HL-60/S4 (cell line): ENCODE results near the gene PDPK1.
"Not testable (repeated sequence)": the region's sequence is repeated elsewhere in the genome, so short reads cannot be mapped to it uniquely, and the experiment has no call there.

Experiments
- in situ Hi-C: fragments of 300-500 bp; cut with MboI; formaldehyde crosslinking; loops from 2 replicates; pipeline ENCODE4 v1.14.3; 2022; ENCODE audit warnings: low sequenced_read_pairs

PDPK1 gene

DNA sequence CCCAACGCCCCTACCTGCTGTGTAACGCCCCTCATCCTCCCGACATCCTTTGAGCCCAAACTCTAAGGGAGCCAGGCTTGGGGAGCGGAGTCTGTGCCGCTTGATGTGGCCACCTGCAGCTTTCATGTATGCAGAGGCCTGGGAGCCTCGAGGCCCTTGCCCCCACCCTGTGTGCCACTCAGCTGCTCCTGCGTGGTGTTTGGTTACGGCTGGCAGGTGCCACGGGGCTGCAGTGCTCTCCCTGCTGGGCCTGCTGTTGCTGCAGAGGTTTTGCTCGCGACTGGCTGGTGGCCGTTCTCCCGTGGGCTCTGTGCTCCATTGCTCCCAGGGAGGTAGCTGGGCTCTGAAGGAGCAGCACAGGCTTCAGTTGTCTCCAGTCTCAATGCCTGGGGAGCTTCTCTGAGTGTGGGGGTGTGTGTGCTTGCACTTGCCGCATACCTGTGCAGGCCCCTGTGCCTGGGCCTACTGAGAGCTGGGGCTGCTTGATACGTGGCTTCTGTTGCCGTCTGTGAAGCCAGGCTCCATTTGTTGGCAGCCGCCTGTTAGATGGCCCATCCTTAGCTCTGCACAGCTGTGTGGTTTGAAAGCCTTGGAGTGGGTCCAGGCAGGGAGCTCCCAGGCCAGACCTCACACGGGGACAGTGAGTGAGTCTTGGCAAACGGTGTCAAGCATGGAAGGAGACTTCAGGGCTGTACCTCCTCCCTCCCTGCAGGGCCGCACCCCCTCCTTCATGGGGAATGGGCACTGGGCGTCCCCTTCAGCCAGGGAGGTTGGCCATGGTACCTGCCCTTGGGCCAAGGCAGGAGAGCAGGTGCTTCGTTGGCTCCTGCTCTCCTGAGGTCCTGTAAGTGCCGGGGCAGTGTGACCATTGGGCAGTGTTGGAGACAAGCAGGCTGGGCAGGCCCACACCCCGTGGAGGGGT is 47.2 kb downstream of the PDPK1 start:
- in situ Hi-C loops: no loop called here

DNA sequence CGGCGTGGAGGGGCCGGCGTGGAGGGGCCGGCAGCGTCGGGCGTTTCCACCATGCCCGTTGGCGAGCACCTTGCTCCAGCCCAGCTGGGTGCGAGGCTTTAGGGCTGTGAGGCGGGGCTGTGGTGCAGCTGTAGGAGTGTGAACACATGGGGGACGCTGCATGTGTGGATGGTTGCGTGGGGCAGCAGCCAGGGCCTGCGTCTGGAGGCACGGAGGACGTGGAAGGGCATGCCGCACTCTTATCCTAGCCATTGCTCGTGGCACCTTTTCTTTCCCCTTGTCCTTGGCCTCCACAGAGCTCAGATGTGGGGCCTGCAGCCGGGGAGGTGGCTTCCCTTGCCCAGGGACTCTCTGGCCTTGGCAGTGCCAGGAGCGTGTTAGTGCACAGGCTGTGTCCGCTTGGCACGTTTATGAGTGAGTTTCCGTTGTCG is 47.8 kb downstream of the PDPK1 start:
- in situ Hi-C loops: no loop called here

DNA sequence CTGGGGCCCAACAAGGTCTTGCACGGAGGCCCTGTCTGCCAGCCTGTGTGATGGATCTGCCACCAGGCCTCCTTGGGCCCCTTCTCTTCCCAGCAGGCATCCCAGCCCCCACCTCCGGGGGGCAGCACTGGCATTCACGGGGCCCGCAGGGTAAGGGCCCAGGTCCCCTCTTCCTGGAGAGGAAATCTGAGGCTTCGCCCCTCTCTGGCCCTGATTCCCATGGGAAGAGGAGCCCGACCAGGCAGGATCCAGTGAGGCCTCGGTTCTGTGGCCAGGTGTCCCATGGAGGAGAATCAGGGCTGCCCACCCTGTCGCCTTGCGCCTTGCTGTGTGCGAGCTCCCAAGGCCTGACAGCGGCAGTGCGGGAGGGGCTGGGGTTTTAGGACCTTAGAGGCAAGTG is 48.4 kb downstream of the PDPK1 start:
- in situ Hi-C loops: no loop called here

DNA sequence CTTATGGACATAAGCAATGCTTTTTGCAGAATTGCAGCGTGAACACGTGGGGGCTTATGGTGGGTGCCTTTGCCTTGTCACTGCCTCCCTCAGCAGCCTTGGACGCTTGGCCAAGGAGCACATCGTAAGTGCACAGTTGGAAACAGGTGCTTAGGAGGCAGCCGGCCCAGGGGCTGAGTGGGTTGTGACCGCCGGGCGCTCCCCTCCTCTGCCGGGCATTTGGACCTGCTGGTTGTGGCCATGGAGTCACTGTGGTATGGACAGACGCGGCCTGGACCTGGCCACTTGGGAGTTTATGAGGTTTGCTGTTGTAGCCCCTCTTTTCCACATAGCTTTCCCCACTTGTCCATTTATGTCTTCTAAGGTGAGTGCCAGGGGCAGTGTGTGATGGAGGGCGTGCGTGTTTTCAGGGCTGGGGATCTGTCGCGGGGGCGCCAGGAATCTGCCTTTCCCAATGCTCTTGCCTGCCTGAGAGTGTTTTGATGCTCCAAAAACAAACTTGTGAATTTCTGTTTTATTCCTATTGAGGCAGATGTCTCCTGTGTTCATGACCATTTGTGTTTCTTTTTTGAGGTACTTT is 49.2 kb downstream of the PDPK1 start:
- in situ Hi-C loops: no loop called here

DNA sequence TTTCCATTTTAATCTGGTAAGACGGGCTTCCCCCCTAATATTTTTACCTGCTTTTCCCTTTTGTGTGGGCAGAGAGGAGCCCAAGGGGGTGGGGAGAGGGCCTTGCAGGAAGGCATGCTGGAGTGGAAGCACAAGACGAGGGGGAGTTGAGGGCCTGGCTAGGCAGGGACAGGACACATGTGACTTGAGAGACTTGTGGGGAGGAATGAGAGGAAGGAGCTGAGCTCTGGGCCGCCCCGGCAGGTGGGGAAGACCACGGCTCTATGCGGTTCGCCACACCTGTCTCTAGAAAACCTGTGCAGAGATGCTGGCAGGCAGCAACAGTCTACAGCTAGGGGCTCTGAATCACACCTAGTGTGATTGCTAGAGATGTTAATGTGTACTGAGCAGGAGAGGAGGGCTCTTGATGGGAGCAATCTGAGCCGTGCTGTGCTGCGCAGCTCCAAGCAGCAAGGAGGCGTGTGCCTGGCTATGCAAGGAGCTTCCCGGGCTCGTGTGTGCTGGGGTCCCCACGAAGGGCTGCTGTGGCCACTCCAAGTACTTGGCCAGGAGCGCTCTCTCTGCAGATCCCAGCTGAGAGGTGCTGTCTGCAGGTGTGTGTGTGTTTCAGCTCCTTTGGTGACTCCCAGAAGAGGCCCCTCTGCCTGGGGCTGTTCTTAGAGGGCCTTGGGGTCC is 50.2 kb downstream of the PDPK1 start:
- in situ Hi-C loops: no loop called here

DNA sequence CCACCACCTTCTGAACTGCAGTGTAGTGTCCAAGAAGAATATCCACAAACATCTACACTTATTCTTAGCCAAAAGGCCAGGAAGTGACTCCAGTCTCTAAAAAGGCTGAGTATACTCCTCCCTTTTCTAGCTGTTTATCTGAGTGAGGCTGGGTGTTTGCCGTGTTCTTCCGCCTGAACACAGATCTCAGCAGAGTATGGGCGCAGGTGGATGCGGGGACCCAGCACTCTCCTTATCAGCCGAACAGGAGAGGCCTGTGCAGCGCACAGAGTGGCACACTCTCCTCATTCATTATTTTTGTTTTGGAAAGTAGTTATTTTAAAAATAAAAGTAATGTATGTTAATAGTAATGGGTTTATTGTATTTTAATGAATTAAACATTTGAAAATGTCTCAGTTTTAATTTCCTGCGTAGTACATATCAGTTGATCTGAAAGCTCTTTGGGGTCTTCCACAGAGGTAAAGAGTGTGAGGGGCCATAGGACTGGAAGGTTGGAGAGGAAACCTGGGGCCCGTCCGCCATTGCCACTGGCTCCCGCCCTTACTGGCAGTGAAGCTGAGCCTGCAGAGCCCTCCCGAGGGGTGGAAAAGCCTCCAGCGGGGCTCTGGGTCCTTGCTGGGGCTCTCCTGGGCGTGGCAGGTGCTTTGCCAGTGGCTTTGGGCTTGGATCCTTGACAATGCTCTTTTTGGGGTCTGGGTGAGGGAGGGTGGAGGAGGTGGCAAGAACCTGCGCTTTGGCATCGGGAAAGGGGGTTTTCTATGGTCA is 53.8 kb downstream of the PDPK1 start:
- in situ Hi-C loops: no loop called here

DNA sequence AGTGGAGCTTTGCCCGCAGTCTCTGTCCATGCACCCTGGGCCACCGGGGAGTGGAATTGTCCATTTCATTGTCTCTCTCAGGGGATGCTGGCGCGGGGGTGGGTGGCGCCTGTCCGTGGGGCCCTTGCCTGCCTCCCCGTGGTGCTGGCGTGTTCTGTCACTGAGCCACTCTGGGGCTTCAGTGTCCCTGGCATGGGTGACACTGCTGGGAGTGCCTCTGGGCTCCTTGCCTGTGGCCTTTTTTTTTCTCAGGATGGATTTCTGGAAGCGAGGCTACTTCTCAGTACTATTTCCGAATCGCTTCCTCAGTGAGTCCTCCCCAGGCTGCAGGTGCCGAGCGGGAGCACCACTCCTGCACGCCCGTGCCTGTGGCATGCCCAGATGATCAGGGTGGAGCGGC is 55.0 kb downstream of the PDPK1 start:
- in situ Hi-C loops: no loop called here

DNA sequence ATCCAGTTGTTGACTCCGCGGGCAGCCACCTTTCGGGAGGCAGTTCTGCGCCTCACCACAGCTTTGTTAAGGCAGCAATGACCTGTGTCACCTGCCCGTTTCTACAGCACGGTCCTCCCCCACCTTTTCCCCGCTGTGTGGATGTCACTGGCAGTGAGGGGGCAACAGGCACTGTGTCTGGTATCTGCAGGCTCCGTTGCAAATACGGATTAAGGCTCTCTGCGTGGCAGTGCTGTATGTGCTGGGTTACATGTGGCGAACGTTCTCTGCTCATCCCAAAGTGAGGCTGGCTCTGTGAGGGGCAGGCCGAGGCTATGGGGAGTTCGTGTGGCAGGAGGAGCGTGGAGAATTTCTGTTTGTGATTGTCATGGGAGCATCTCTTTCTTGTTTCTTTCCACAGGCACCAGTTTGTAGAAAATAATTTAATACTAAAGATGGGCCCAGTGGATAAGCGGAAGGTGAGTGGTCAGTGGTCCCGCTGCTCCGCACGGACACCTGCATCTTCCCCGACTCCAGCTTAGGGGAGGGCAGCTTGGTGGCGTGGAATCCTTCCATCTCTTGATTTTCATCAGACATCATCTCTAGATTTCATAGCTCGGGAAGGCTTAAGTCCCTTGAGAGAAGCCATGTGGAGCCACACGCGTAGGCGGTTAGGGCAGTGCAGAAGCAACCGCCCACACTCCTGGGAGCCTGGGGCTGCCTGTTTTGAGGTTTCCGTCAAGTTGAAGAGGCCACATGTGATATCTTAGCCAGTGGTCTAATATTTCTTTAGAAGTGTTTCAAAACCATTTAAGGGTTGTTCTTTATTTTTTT is 57.8 kb downstream of the PDPK1 start:
- in situ Hi-C loops: no loop called here

DNA sequence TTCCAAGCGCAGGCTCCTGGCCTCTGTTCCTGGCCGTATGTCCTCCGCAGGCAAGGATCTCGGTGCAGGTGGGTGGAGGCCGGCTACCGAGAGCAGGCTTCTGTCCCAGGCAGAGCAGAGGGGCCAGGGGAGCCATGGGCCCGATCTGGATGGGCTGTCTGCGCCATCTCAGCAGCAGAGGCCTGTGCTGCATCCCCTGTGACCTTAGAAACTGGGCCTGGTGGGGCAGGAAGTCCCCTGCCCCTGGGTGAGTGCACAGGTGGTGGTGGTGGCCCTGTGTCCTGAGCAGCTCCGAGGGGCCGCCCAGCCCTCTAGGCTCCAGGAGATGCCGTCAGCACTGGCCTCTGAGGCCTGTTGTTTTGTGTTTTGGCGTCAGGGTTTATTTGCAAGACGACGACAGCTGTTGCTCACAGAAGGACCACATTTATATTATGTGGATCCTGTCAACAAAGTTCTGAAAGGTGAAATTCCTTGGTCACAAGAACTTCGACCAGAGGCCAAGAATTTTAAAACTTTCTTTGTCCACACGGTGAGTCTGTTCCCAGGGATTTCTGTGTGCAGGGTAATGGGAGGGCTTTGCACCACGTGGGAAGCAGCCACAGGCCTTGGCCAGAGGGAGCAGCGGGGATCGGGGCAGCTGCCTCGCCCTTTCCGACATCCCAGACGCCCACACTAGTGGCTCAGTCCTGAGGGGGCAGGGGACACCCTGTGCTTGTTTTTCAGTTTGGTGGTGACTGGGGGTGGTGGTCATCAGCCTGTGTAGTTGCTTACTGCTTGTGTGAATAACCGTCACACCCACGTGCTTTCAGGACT is 59.1 kb downstream of the PDPK1 start:
- in situ Hi-C loops: no loop called here

DNA sequence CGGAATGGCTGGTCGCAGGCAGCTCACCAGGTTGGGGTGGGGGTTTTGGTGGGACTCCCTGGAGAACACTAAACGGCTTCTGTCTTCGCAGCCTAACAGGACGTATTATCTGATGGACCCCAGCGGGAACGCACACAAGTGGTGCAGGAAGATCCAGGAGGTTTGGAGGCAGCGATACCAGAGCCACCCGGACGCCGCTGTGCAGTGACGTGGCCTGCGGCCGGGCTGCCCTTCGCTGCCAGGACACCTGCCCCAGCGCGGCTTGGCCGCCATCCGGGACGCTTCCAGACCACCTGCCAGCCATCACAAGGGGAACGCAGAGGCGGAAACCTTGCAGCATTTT is 59.7 kb downstream of the PDPK1 start:
- in situ Hi-C loops: no loop called here

DNA sequence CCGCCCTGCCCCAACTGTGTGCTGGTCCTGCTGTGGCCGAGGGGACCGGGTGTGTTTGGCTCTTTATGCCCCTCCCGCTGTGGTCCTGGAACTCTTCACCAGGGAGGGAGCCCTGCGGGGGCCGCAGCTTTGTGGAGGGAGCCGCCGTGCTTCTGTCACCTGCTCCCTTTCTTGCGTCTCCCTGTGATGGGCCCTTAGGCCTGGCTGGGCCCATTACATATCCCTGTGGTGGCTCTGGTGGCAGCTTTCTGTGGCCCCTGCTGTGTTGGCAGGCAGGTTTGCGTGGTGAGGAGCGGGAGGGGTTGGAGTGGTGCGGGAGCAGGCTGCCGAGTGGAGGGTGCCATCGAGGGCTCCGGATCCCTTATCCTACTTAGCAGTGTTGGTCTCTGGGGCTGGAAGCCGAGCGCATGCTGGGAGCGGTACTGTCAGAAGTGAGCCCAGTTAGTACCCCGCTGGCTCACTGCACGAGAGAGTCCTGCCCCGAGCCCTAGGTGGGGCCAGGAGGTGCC is 60.4 kb downstream of the PDPK1 start:
- in situ Hi-C loops: no loop called here

DNA sequence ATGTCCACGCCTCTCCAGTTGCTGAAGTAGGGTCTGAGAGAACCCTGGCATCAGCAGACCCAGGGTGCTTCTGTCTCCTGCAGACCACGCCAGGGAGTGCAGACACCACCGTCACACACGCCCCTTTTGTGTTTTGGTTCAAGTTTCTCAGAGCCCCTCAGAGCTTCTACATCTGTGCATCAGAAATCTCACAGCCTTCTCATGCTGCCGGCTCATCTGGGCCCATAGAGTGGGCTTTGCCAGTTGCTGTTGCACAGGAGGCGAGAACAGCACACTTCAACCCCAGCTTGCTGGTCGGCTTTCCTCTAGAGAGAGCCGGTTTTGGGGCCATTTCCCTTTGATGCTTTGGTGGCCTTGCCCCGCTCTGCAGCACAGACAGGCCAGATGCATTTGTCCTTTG is 60.9 kb downstream of the PDPK1 start:
- in situ Hi-C loops: no loop called here

DNA sequence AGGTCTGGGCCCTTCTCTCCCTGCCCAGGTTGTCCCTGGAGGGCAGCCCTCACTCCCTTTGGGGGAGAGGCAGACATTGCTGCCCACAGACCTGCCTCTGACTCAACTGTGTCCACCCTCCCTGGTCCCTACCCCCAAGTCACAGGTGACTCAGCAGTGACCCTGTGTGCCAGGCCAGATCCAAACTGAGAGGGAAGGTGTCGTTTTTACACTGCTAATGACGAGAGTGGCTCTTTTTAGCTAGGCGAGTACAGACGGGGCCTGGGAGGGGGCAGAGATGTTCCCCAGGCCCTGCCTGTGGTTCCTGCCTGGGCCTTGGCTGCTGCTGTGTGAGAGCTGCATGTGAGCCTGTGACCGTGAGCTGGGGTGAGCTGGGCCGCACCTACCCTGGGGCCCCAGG is 61.3 kb downstream of the PDPK1 start:
- in situ Hi-C loops: not testable (repeated sequence)

DNA sequence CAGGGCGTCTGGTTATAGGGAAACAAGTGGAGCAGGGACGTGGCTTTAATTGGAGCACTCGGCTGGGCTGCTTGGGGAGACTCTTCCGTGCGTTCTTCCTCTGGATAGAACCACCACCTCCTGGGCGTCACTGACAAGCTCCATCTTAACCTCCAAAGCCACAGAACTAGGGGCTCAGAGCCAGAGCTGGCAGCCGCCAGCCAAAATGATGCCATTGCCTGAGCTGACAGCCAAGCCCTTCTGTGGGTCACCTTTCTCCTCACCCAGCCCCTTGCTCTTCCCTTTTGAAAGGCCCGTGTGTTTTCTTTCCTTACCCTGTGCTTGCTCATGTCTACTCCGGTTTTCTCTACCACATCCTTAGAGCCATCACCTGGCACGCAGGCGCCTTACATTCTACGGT is 62.0 kb downstream of the PDPK1 start:
- in situ Hi-C loops: not testable (repeated sequence)

DNA sequence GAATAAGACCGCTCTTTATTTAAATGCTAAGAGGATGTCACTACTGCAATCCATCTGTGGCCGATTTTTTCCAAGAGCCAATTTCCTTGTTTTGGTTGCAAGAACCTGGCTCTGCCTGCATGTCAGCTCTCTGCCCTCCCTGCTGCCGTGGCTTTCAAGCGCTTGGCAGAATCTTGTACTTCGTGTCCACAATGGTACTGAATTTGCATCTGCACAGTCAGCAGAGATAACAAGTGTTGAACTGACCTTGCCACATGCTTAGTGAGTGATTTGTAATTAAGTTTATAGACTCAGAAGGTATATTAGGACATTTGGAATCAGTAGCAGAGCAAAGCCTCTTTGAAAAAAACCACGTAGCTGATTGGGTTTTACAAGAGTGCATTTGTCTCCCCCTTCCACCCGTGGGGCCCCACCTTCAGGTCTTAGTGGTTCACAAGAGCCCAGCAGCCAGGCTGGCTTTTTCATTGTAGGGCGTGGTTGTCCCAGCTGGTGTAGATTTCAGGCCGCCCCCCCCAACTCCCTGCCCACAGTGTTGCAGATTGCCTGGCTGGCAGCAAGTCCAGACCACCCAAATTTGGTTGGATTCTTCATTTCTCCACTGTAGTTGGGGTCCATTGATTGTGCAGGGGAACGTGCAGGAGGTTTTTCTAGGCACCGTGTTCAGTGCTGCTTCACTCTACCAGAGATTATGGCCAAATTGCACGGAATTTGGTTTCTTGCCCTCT is 63.6 kb downstream of the PDPK1 start:
- in situ Hi-C loops: not testable (repeated sequence)

DNA sequence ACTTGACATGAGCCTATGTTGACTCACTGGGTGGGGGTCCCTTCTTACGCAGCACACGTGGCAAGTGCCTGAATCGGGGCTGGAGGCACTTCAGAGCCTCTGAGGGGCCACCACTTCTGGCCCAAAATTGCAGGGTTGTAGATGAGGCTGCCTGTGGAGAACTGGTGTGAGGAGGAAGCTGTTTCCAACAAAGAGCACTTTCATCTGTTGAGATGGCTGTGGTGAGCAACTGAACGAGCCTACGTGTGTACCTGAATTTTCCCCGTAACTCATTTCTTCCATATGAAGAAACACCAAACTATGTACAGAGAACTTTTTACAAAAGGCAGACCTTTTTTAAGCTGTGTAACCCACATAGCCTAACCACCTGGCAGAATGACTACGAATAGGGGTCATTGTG is 64.4 kb downstream of the PDPK1 start:
- in situ Hi-C loops: not testable (repeated sequence)

DNA sequence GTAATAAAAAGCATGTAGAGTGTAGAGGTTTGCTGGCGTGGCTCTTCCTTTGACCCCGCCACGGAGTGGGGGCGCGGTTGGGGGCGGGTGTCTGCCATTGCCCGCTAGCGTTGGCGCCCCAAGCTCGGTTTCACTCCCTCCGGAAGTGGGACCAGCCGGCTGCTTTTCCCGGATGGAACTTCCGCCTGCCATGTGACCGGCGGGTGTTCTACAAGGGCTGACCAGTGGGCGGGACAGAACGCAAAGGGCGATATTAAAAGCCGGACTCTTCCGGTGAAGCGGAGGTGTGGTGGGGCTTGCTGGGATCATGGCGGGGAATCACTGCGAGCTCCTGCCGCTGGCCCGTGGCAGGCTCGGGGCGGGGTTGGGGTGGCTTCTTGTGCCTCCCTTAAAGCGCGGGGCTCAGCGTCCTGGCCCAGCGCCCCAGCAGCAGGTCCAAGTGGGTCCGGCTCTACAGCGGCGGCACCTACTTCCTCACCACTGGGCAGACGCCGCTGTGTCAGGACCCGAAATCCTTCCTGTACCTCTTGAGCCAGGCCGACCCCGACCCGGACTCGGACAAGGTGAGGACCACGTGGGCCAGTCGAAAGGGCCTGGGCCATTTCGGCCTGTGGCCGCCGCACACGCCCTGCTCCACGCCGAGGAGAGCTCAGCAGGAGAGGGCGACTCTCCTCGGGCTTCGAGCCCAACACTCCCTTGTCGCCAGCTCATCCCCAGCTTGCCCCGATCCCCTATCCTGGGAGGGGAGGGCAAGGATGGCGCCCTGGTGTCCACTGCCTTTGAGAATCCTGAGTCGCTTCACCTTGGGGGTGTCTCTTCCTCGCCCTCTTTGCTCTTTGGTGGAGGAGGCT is 65.6 kb downstream of the PDPK1 start:
- in situ Hi-C loops: no loop called here

DNA sequence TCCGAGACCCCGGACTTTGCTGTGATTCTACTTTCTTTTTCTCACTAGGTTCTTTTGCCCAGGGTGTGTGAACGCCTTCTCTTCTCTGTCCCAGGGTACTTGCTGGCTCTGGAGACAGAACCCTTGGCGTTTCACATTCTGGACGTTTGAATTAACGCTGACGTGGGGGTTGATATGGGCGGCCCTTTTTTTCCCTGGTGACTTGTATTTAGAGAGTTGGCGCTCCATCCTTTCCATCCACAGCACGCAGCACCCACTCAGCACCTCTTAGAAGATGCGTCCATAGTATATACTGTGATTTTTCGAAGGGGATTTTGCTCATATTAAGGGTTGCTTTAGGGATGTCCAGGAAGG is 66.2 kb downstream of the PDPK1 start:
- in situ Hi-C loops: not testable (repeated sequence)
